K562 (cell line): ENCODE measurements around the gene CNPPD1. TPM values are rescaled to one million over a fixed set of nuclear protein-coding genes. Genes with fewer than 3 reads are reported as not detected.

Experiments used
- ATAC-seq: fragments of 200-7000 bp; cut with Tn5 transposase; 3 replicates; pipeline ENCODE4 v1.9.1; 2020; ENCODE audit warnings: moderate library complexity
- BruUV-seq: library from RNA; stranded (reverse); fragments of 400-500 nt; replicated peaks from 2 replicates; lab custom pipeline; 2021; lab: Mats Ljungman, UMichigan
- CTCF ChIA-PET: fragments of 300-600 bp; formaldehyde crosslinking; extraction: SDS; loops from one replicate; lab custom pipeline; 2021; ENCODE audit warnings: low intra/inter-chr PET ratio; lab: Yijun Ruan, JAX
- POLR2A ChIA-PET: fragments of 300-600, 350-650 bp; sonication (Branson Sonifier 250); formaldehyde crosslinking; extraction: SDS; loops from one replicate; lab custom pipeline; 2021; ENCODE audit warnings: antibody characterized with exemption, inconsistent platforms; lab: Yijun Ruan, JAX
- DNase-seq, 4 experiments: peaks; one replicate each; pipeline versions ENCODE4 v3.0.0 to v3.0.0-alpha.2; 2011 to 2018; ENCODE audit warnings: low spot score in 3 of 4, mixed read lengths in 3 of 4; ENCODE audit errors: extremely low read depth in 1 of 4
- FAIRE-seq: peaks from 2 replicates; lab custom pipeline; 2011; peaks lifted over from hg19 to GRCh38; lab: Jason Lieb, UNC
- H2AFZ ChIP-seq: 2 replicates; pipeline ENCODE4 v1.6.0; 2011; ENCODE audit warnings: low read depth, low read length, control low read depth, inconsistent platforms
- H3K27ac ChIP-seq: fragments of 200-600 bp; 3 replicates; pipeline ENCODE4 v1.8.0; 2011; ENCODE audit warnings: low read depth, mild to moderate bottlenecking, control low read depth, inconsistent platforms, low read length, moderate library complexity, mixed read lengths; ENCODE audit errors: extremely low read depth
- H3K27me3 ChIP-seq, 2 experiments: fragments of 300-600 bp in 1 of 2; 2 replicates in 1 of 2; 3 replicates in 1 of 2; pipeline versions ENCODE4 v1.6.0 to v1.8.0; 2011; ENCODE audit warnings: inconsistent platforms in 2 of 2, low read length in 2 of 2, mild to moderate bottlenecking in 1 of 2, mixed read lengths in 1 of 2, moderate library complexity in 1 of 2; ENCODE audit not compliant: control insufficient read depth in 2 of 2, insufficient read depth in 2 of 2
- H3K36me3 ChIP-seq: fragments of 300-600 bp; 3 replicates; pipeline ENCODE4 v1.8.0; 2011; ENCODE audit warnings: mild to moderate bottlenecking, low read length, inconsistent platforms; ENCODE audit not compliant: control insufficient read depth, insufficient read depth
- H3K4me1 ChIP-seq, 2 experiments: fragments of 200-600 bp in 1 of 2; replicated peaks in 1 of 2; 2 replicates in 1 of 2; 3 replicates in 1 of 2; pipeline versions ENCODE4 v1.5.1 to v1.8.0; 2011; ENCODE audit warnings: inconsistent platforms in 2 of 2, low read length in 2 of 2, mild to moderate bottlenecking in 1 of 2, mixed read lengths in 1 of 2, moderate library complexity in 1 of 2; ENCODE audit not compliant: control insufficient read depth in 2 of 2, insufficient read depth in 2 of 2
- H3K4me2 ChIP-seq: 2 replicates; pipeline ENCODE4 v1.6.1; 2011; ENCODE audit warnings: low read length, control low read depth, inconsistent platforms, mixed read lengths; ENCODE audit not compliant: insufficient read depth
- H3K4me3 ChIP-seq: fragments of 200-600 bp; sonication (generic), shearing (Covaris generic); 2 replicates; pipeline ENCODE4 v1.5.1; 2016; ENCODE audit warnings: control low read depth, inconsistent platforms
- H3K79me2 ChIP-seq: fragments of 200-600 bp; 3 replicates; pipeline ENCODE4 v1.8.0; 2011; ENCODE audit warnings: low read length, inconsistent platforms; ENCODE audit not compliant: control insufficient read depth, insufficient read depth
- H3K9ac ChIP-seq, 2 experiments: 2 replicates each; pipeline versions ENCODE4 v1.6.0 to v1.6.1; 2011; ENCODE audit warnings: low read depth in 2 of 2, low read length in 2 of 2, control low read depth in 1 of 2, inconsistent platforms in 1 of 2, mild to moderate bottlenecking in 1 of 2, mixed read lengths in 1 of 2; ENCODE audit not compliant: insufficient read depth in 1 of 2
- H3K9me1 ChIP-seq: one replicate; pipeline ENCODE4 v1.6.0; 2011; ENCODE audit warnings: inconsistent platforms, mild to moderate bottlenecking, low read length, moderate library complexity; ENCODE audit not compliant: control insufficient read depth, insufficient read depth
- H3K9me3 ChIP-seq: replicated peaks from 2 replicates; pipeline ENCODE4 v1.5.1; 2011; ENCODE audit warnings: low read depth, low read length, inconsistent platforms; ENCODE audit not compliant: control insufficient read depth, insufficient read depth
- H4K20me1 ChIP-seq: replicated peaks from 2 replicates; pipeline ENCODE4 v1.6.1; 2011; ENCODE audit warnings: low read length, inconsistent platforms, mixed read lengths; ENCODE audit not compliant: control insufficient read depth, insufficient read depth
- ARHGAP35 ChIP-seq: fragments of 450-650 bp; IDR thresholded peaks from 2 replicates; pipeline ENCODE4 v1.6.1; 2018; ENCODE audit not compliant: partially characterized antibody
- HNRNPH1 ChIP-seq: fragments of 200-400 bp; formaldehyde crosslinking; optimal IDR thresholded peaks from 2 replicates; pipeline ENCODE3; 2017; ENCODE audit warnings: low read depth, mild to moderate bottlenecking, low read length, moderate library complexity
- IFI16 ChIP-seq: fragments of 250-450 bp; sonication (Bioruptor Pico); IDR thresholded peaks from 2 replicates; pipeline ENCODE4 v2.1.2; 2022; ENCODE audit warnings: mild to moderate bottlenecking, inconsistent platforms
- MCM7 ChIP-seq, 2 experiments: fragments of 450-650 bp; IDR thresholded peaks; 2 replicates each; pipeline ENCODE4 v1.6.1; 2016 to 2018
- NFATC3 ChIP-seq: fragments of 450-650 bp; IDR thresholded peaks from 2 replicates; pipeline ENCODE4 v1.6.1; 2017; ENCODE audit warnings: mild to moderate bottlenecking
- PHF21A ChIP-seq: fragments of 450-650 bp; IDR thresholded peaks from 2 replicates; pipeline ENCODE4 v1.6.1; 2017; ENCODE audit warnings: low read depth, borderline replicate concordance
- POLR3A ChIP-seq: IDR thresholded peaks from 2 replicates; pipeline ENCODE4 v1.6.1; 2011; ENCODE audit warnings: borderline replicate concordance, mild to moderate bottlenecking, moderate library complexity; ENCODE audit not compliant: insufficient read length, insufficient read depth; ENCODE audit errors: extremely low read depth
- SP2 ChIP-seq: IDR thresholded peaks from 2 replicates; pipeline ENCODE4 v1.6.1; 2011; ENCODE audit warnings: mild to moderate bottlenecking, low read depth, low read length, moderate library complexity; ENCODE audit not compliant: poor library complexity, severe bottlenecking; ENCODE audit errors: extremely low read depth
- STAT5A ChIP-seq: IDR thresholded peaks from 2 replicates; pipeline ENCODE4 v1.6.1; 2012; ENCODE audit warnings: low read length, inconsistent platforms, borderline replicate concordance
- TAL1 ChIP-seq: fragments of 450-650 bp; IDR thresholded peaks from 2 replicates; pipeline ENCODE4 v1.6.1; 2016; ENCODE audit warnings: mild to moderate bottlenecking
- TFAM ChIP-seq: fragments of 250-450 bp; sonication (Bioruptor Pico); conservative IDR thresholded peaks from 2 replicates; pipeline ENCODE4 v1.5.0; 2021; ENCODE audit warnings: mild to moderate bottlenecking, moderate library complexity
- TRIM24 ChIP-seq, 2 experiments: fragments of 450-650 bp; IDR thresholded peaks; 2 replicates each; pipeline ENCODE4 v1.6.1; 2016
- ZNF124 ChIP-seq: sonication (generic); formaldehyde crosslinking; IDR thresholded peaks from 2 replicates; pipeline ENCODE4 v1.8.1; 2022; ENCODE audit warnings: missing genetic modification reagents
- ZNF76 ChIP-seq: fragments of 250-450 bp; sonication (Bioruptor Pico); IDR thresholded peaks from 2 replicates; pipeline ENCODE4 v1.4.0; 2020; ENCODE audit warnings: mild to moderate bottlenecking, moderate library complexity, borderline replicate concordance
- ZNF766 ChIP-seq: fragments of 200-800 bp; sonication (Bioruptor generic); conservative IDR thresholded peaks from 2 replicates; pipeline ENCODE4 v1.6.1; 2016; ENCODE audit warnings: missing genetic modification characterization, missing compliant biosample characterization
- ZNF780A ChIP-seq: fragments of 250-450 bp; sonication (Bioruptor Pico); IDR thresholded peaks from 2 replicates; pipeline ENCODE4 v1.5.0; 2021; ENCODE audit warnings: mild to moderate bottlenecking
- ZSCAN32 ChIP-seq: fragments of 450-650 bp; formaldehyde crosslinking; IDR thresholded peaks from 2 replicates; pipeline ENCODE4 v1.4.0; 2020; ENCODE audit warnings: mild to moderate bottlenecking, moderate library complexity
- WGBS: fragments of 100-300 bp; shearing (Covaris generic); methylation state at CpG from one replicate; pipeline ENCODE4 v1.1.6; 2016; ENCODE audit warnings: low coverage, mixed read lengths; ENCODE audit not compliant: insufficient coverage; ENCODE audit errors: missing lambda C conversion rate; 5-methylcytosine and 5-hydroxymethylcytosine counted together
- in situ Hi-C: fragments of 300-500 bp; cut with MboI; formaldehyde crosslinking; loops from 4 replicates; pipeline ENCODE4 v1.15.0; 2018; ENCODE audit warnings: inconsistent platforms, mixed read lengths
- intact Hi-C: fragments of 100-400 bp; cut with micrococcal nuclease; formaldehyde crosslinking; loops from 2 replicates; pipeline ENCODE4 v1.14.2; 2022
- polyA plus RNA-seq, 8 experiments: library from polyadenylated mRNA; depleted of rRNA in 4 of 8; stranded (reverse) in 5 of 8; unstranded in 3 of 8; fragments of >200 nt; fragmentation: Nextera tagmentation in 2 of 8; fragmentation: Illumina TruSeq in 1 of 8; extraction: Ambion mirVana in 2 of 8; extraction: Trizol in 1 of 8; gene quantifications; 2 replicates each; pipeline versions ENCODE4 v1.2.1 to v1.2.3, GENCODE V29; 2011 to 2014; ENCODE audit warnings: inconsistent platforms in 1 of 8, missing spikeins in 1 of 8
- total RNA-seq, 7 experiments: library from RNA; depleted of rRNA in 6 of 7; stranded (reverse); fragments of >200 nt in 6 of 7; fragmentation: Illumina TruSeq in 2 of 7; extraction: Trizol in 2 of 7; gene quantifications; 2 replicates each; pipeline versions ENCODE4 v1.2.1 to v1.2.3, GENCODE V29; 2011 to 2021; ENCODE audit warnings: low replicate concordance in 1 of 7
- TF ChIP-seq, protein P1 (sequence below): sonication (generic); formaldehyde crosslinking; IDR thresholded peaks from 2 replicates; pipeline ENCODE4 v1.8.1; 2023; ENCODE audit warnings: mild to moderate bottlenecking, missing genetic modification reagents

The CNPPD1 gene
- total and polyA plus RNA-seq, 9 of the 15 experiments (the other 6 are each of a cell fraction or from before 2014, with no cell fraction given), result 9.9 to 53.5 (median 27.0) TPM

DNA sequence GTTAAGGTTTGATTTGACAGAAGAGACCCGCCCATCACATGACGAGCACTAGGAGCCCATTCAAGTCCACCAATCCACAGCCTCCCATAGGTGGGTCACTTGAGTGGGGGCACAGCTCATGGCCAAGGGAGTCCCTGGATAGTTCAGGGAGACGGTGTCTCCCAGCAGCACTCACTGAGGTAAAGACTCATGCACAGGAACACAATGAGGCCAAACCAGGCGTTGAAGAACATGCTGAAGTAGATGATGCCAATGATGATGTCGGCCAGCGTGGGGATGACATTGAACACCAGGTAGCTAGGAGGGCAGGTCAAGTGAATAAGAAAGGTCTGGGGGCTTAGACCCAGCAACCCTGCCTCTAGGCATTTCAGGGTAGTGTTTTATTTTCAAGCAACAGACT lies 38.1 kb upstream of the CNPPD1 start:
- H2AFZ ChIP-seq, result no peak overlapping the region
- no peak overlapping the region for H3K4me2 ChIP-seq
- TF ChIP-seq SP2 (no peak), ZSCAN32 (no peak), NFATC3 (no peak), TRIM24 (IDR thresholded peaks at IDR 0.05) (no peak), ZNF76 (CRISPR knock-in tag) (no peak)
- no peaks in the 10 kb centered on the region for H3K9me3 ChIP-seq
- 0 out of 2 replicates have a peak, but pooled peaks cover 2% of the 10 kb centered on the region for H4K20me1 ChIP-seq
- H3K4me1 ChIP-seq, result peaks cover 13 to 35% of the 10 kb centered on the region in 2 experiments; a peak in 4 of 5 replicates
- in situ Hi-C loops (no loop called here), intact Hi-C loops (no loop called here)
- WGBS, result 94% methylated on average over 6 of the region's 6 CpGs
- FAIRE-seq (no peak), DNase-seq (no peak), ATAC-seq (no peak)
- no peaks in the 10 kb centered on the region for H3K27me3 ChIP-seq
- H3K27ac ChIP-seq, result no peak overlapping the region
- peaks cover 70% of the 10 kb centered on the region for H3K36me3 ChIP-seq
- H3K9me1 ChIP-seq, result no peaks in the 10 kb centered on the region
- no TSS peak for BruUV-seq
- H3K9ac ChIP-seq, result no peak overlapping the region
- CTCF ChIA-PET, result no interaction called here
- POLR2A ChIA-PET, result interaction anchor here (0.6 to 1.2 kb wide), 3 partner anchors 9 to 60 kb away, joined by 3 read pairs; no protein-coding TSS in a partner anchor
- H3K4me3 ChIP-seq, result no peak overlapping the region
- peaks cover 27% of the 10 kb centered on the region for H3K79me2 ChIP-seq

DNA sequence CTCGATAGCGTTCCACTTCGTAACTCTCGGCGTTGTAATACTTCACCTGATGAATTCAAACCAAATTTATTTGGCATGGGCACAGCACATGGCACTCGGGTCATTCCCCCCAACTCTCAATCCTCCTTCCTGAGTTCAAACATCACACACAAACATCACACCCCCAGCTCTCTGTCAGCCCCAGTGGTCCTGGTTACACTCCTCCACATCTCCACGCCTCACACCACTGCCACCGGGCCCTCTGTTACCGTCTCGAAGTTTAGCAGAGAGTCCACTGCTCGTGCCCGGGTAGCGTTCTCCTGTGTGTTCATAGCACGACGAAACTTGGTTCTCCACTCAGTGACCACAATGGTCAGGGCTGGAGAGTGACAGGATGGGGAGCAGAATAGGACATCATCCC lies 37.4 kb upstream of the CNPPD1 start:
- Histone ChIP-seq H3K9me1 (no peaks in the 10 kb centered on the region), H3K79me2 (peaks cover 27% of the 10 kb centered on the region), H3K27ac (no peak overlapping the region), H3K4me3 (no peak overlapping the region), H3K4me2 (no peak overlapping the region), H3K9me3 (no peaks in the 10 kb centered on the region), H3K27me3 (no peaks in the 10 kb centered on the region), H3K36me3 (peaks cover 70% of the 10 kb centered on the region), H3K9ac (no peak overlapping the region), H3K4me1 (peaks cover 10 to 31% of the 10 kb centered on the region in 2 experiments; a peak in 4 of 5 replicates), H4K20me1 (0 out of 2 replicates have a peak, but pooled peaks cover 2% of the 10 kb centered on the region), H2AFZ (no peak overlapping the region)
- FAIRE-seq (no peak), ATAC-seq (no peak), DNase-seq (no peak)
- WGBS, result 98% methylated on average over 13 of the region's 15 CpGs
- CTCF ChIA-PET, result no interaction called here
- intact Hi-C loops, result no loop called here
- no TSS peak for BruUV-seq
- in situ Hi-C loops, result no loop called here
- POLR2A ChIA-PET, result interaction anchor here (0.7 kb wide), 1 partner anchor 24 kb away, joined by 3 read pairs; no protein-coding TSS in a partner anchor
- TF ChIP-seq MCM7 (IDR thresholded peaks at IDR 0.05) (no peak), TAL1 (no peak), HNRNPH1 (no peak), ZNF766 (no peak), IFI16 (CRISPR knock-in tag) (no peak), STAT5A (no peak), ARHGAP35 (no peak), POLR3A (no peak), ZNF780A (CRISPR knock-in tag) (no peak), TFAM (CRISPR knock-in tag) (no peak), ZNF124 (no peak), PHF21A (no peak)
- TF ChIP-seq, protein P1, sequence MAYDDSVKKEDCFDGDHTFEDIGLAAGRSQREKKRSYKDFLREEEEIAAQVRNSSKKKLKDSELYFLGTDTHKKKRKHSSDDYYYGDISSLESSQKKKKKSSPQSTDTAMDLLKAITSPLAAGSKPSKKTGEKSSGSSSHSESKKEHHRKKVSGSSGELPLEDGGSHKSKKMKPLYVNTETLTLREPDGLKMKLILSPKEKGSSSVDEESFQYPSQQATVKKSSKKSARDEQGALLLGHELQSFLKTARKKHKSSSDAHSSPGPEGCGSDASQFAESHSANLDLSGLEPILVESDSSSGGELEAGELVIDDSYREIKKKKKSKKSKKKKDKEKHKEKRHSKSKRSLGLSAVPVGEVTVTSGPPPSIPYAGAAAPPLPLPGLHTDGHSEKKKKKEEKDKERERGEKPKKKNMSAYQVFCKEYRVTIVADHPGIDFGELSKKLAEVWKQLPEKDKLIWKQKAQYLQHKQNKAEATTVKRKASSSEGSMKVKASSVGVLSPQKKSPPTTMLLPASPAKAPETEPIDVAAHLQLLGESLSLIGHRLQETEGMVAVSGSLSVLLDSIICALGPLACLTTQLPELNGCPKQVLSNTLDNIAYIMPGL, result no peak
